Right renal cortex interstitium (tissue), 3 donors: ENCODE measurements around the gene CHCHD4. TPM values are rescaled to one million over a fixed set of nuclear protein-coding genes. Genes with fewer than 3 reads are reported as not detected.
"Not testable (repeated sequence)": the region's sequence is repeated elsewhere in the genome, so short reads cannot be mapped to it uniquely, and the experiment has no call there.

ENCODE experiments used
- DNase-seq, 3 donors: peaks; one replicate each; pipeline ENCODE4 v3.0.0-alpha.2; 2013; ENCODE audit warnings: low read depth in 3 of 3, low spot score in 2 of 3
- polyA plus RNA-seq, 3 donors: library from polyadenylated mRNA; unstranded; fragments of 120-200 nt; gene quantifications; one replicate each; pipeline ENCODE4 v1.2.1, GENCODE V29; 2013; ENCODE audit not compliant: insufficient read length in 3 of 3

CHCHD4 gene
- polyA plus RNA-seq, 3 donors: 20.7 to 21.9 (median 21.0) TPM

GRCh38 chr3:14082108-14082657 lies 42.5 kb downstream of the CHCHD4 start:
- no peak for DNase-seq

DNA sequence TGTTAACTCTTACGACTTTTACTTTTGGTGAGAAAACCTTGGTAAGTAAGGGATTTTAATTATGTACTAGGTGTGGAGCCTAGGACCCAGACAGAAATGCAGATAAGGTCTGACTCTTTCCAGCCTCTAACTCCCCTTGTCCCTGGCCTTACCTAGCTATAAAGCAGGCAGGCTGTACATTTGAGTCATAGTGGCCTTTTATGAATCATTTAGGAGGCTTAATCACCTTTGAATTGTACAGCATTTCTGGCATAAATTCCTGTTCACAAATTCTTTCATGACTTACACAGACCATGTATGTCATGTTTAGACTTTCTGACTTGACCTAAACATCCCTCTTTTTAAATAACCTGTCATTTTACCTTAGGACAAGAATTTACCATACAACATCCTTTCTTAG lies 47.4 kb downstream of the CHCHD4 start:
- no peak for DNase-seq

DNA sequence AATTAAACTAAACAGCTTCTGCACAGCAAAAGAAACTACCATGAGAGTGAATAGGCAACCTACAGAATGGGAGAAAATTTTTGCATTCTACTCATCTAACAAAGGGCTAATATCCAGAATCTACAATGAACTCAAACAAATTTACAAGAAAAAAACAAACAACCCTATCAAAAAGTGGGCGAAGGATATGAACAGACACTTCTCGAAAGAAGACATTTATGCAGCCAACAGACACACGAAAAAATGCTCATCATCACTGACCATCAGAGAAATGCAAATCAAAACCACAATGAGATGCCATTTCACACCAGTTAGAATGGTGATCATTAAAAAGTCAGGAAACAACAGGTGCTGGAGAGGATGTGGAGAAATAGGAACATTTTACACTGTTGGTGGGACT lies 49.4 kb downstream of the CHCHD4 start:
- DNase-seq: not testable (repeated sequence)

DNA sequence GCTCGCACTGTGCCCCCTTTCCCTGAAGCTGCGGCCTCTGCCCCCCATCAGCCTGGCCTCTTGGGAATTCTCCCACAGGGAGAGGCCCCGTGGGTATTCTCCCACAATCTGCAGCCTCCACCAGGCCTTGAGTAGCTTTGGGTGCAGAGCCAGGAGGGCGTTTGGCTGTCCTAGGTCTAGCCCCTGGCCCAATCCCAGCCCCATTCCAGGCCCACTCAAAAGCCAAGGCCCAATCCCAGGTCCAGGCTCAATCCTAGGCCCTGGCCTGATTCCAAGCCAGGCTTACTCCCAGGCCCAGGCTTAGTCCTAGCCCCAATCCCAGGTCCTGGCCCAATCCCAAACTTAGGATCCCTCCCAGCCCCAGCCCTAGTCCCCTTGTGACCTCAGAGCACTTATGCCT lies 59.8 kb downstream of the CHCHD4 start:
- no peak for DNase-seq

GRCh38 chr3:14063152-14063551 lies 61.5 kb downstream of the CHCHD4 start:
- no peak for DNase-seq

Other genes with a start within 250 kb of the CHCHD4 start
- gene WNT7A, start 244.8 kb downstream of the CHCHD4 start, polyA plus RNA-seq: under 1 TPM in 1 of 3 donors, not detected in 2; 0.04 TPM
- 10 to 100 TPM; 52.1 to 58.4 (median 57.1) TPM for gene TMEM43, start 182 bp upstream of the CHCHD4 start, polyA plus RNA-seq
- gene XPC, start 53.7 kb upstream of the CHCHD4 start, polyA plus RNA-seq: 10 to 100 TPM; 46.7 to 49.6 (median 47.3) TPM
- 10 to 100 TPM; 17.7 to 19.9 (median 19.7) TPM for gene LSM3, start 53.9 kb upstream of the CHCHD4 start, polyA plus RNA-seq